ENCODE measurements around the gene PTPN6. TPM values are rescaled to one million over a fixed set of nuclear protein-coding genes. Genes with fewer than 3 reads are reported as not detected.

Gene PTPN6
- total RNA-seq, 1 experiment from 2014 or later, result 47.7 TPM

DNA sequence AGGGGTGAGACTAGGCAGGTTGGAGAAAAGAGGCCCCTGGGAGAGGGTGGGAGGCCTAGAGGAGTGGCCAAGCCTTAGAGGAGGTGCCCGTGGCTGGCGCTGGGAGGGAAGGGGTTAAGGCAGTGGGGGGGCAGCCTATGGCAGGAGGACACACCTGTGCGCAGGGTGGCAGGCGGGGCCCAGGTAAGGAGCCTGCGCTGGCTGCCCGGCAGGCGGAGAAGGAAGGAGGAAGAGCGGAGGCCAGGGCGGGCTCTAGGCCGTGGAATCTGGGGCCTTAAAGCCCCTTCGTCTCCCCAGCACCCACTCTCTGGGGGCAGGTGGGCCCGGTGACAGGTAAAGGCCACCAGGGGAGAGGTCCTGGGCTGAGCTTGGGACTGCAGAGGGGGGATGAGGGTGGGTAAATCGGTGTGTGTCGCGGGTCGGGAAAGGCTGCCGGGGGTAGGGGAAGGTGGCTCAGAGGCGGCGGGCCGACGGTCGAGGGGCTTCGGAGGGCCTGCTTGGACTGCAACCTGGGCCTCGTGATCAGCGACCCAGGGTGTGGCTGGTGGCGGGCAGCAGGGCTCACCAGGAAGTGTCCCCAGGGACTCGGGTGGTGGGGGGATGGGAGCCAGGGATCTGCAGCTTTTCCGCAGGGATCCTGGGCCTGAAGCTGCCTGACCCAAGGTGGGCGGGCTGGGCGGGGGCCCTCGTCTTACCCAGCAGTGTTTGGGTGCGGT is 12.0 kb downstream of the PTPN6 start:
- peak overlapping the region; percentile 96 to 99 for H3K4me3 ChIP-seq (replicated peaks in 1 of 2; ENCODE audit: low read depth in 1 of 2, low read length in 2 of 2)
- no peaks in the 10 kb centered on the region for H3K27me3 ChIP-seq (ENCODE audit: insufficient read depth, low read length)
- DNase-seq (ENCODE audit: low read depth, low spot score) (peak; percentile 89), ATAC-seq (peak; percentile 72)
- H3K9ac ChIP-seq (ENCODE audit: low read length), result peak overlapping the region; percentile 100
- intact Hi-C loops (cut with micrococcal nuclease), result loop anchor here (5.0 kb wide), 1 partner anchor 211 kb away; the partner anchor contains the start of gene MLF2
- H3K9me3 ChIP-seq (ENCODE audit: control insufficient read depth in 1 of 2, insufficient read depth in 1 of 2, low read depth in 1 of 2, low read length in 2 of 2), result no peaks in the 10 kb centered on the region
- ChIA-PET POLR2A (interaction anchor here (1.1 to 9.9 kb wide), 11 partner anchors 16 to 240 kb away, joined by 3 to 269 read pairs (median 9); partner anchors contain the start of genes C12orf57, C1RL, COPS7A and LPCAT3), CTCF (interaction anchor here (0.9 to 6.0 kb wide), 8 partner anchors 18 to 94 kb away, joined by 3 to 101 read pairs (median 10); partner anchors contain the start of genes C12orf57, RNU7-1 and SPSB2), RAD21 (ENCODE audit: low non-redundant PET in 1 of 2, low total read pairs in 2 of 2, uncharacterized antibody in 2 of 2, unreplicated experiment in 2 of 2) (interaction anchor here in 1 of 2 experiments (1.5 to 4.0 kb wide), 2 partner anchors 18 to 38 kb away, joined by 3 to 22 read pairs; no protein-coding TSS in a partner anchor)
- no peaks in the 10 kb centered on the region for H3K9me2 ChIP-seq (ENCODE audit: insufficient read depth)
- H3K4me1 ChIP-seq (ENCODE audit: control insufficient read depth in 1 of 2, insufficient read depth in 2 of 2, low read length in 2 of 2), result peaks cover 29 to 67% of the 10 kb centered on the region in 2 experiments
- peaks cover 50% of the 10 kb centered on the region for H3K79me2 ChIP-seq (ENCODE audit: insufficient read depth, low read length)
- no TSS peak for BruUV-seq (replicated peaks)
- peaks cover 8% of the 10 kb centered on the region; the same call in 1 of the 2 replicates for H4K20me1 ChIP-seq (ENCODE audit: insufficient read depth)
- H3K27ac ChIP-seq (ENCODE audit: low read depth, low read length), result peak overlapping the region; percentile 97
- H3K4me2 ChIP-seq (ENCODE audit: low read length), result peak overlapping the region; percentile 87
- peaks cover 10 to 27% of the 10 kb centered on the region in 2 experiments; a peak in 2 of 4 replicates for H3K36me3 ChIP-seq (ENCODE audit: control insufficient read depth in 1 of 2, insufficient read depth in 2 of 2, low read length in 2 of 2)
- no peak overlapping the region for H2AFZ ChIP-seq (ENCODE audit: low read depth, low read length, poor library complexity, severe bottlenecking)
- TF ChIP-seq ZBTB33 (IDR thresholded peaks at IDR 0.05; ENCODE audit: extremely low read depth, insufficient replicate concordance, low read length) (no peak), ZNF274 (IDR thresholded peaks at IDR 0.05; ENCODE audit: low read depth, low read length) (no peak), POLR2A (IDR thresholded peaks at IDR 0.05; ENCODE audit: borderline replicate concordance, extremely low read depth, insufficient read depth, insufficient read length) (peak; percentile 82), EGR1 (IDR thresholded peaks at IDR 0.05; ENCODE audit: low read depth) (no peak), EZH2phosphoT487 (IDR thresholded peaks at IDR 0.05; ENCODE audit: borderline replicate concordance) (no peak), ATF3 (IDR thresholded peaks at IDR 0.05) (no peak), ZFX (IDR thresholded peaks at IDR 0.05) (peak; percentile 65; the same call in 1 of the 2 replicates), SRF (IDR thresholded peaks at IDR 0.05; ENCODE audit: low read depth) (no peak), REST (IDR thresholded peaks at IDR 0.05; ENCODE audit: low read depth) (no peak), FOSL1 (IDR thresholded peaks at IDR 0.05; ENCODE audit: low read depth) (no peak), EZH2 (IDR thresholded peaks at IDR 0.05) (no peak), YY1 (IDR thresholded peaks at IDR 0.05; ENCODE audit: extremely low read depth, insufficient replicate concordance, low read depth, low read length) (peak; percentile 46), CBX3 (IDR thresholded peaks at IDR 0.05; ENCODE audit: low read depth) (no peak), SP1 (IDR thresholded peaks at IDR 0.05; ENCODE audit: low read depth) (no peak), MAX (IDR thresholded peaks at IDR 0.05) (no peak), RAD21 (IDR thresholded peaks at IDR 0.05; ENCODE audit: low read depth) (no peak), POLR2AphosphoS5 (IDR thresholded peaks at IDR 0.05; ENCODE audit: low read depth, low read length) (peak; percentile 98), TCF7L2 (IDR thresholded peaks at IDR 0.05; ENCODE audit: borderline replicate concordance, extremely low read depth, insufficient read depth, insufficient read length) (peak; percentile 44), CEBPB (IDR thresholded peaks at IDR 0.05; ENCODE audit: low read depth) (no peak), ELF1 (IDR thresholded peaks at IDR 0.05; ENCODE audit: borderline replicate concordance, low read depth) (no peak)

All from HCT116 (cell line).